GM21529 (cell line): ENCODE data around the gene ABCB9.

Experiments used
- ATAC-seq: cut with Tn5 transposase; IDR thresholded peaks from one replicate; pipeline ENCODE4 v1.9.1; 2021; ENCODE audit not compliant: unreplicated experiment

Gene ABCB9

GRCh38 chr12:122884091-122884826 is 82.0 kb downstream of the ABCB9 start:
- no peak for ATAC-seq

GRCh38 chr12:122882908-122883558 is 83.2 kb downstream of the ABCB9 start:
- ATAC-seq: no peak

DNA sequence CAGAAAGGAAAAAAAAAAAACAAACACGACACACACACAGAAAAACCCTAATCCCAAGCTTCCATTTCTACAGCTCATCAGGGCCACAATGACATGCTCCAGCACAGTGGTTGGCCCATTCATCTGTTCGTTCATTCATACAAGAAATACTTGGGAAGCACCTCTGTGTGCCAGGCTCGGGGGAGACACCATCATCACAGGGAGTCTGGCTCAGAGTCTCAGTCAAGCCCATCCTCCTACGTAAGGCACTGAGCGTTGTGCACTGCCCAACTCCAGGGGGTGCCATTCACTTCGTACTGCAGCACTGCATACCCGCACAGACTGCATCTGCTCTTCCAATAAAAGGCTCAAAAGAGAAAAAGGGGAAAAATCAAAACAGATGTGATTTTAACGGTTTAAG is 85.6 kb downstream of the ABCB9 start:
- ATAC-seq: no peak

- ATAC-seq: no peak
Measured at GRCh38 chr12:122880155-122880667, 86.1 kb downstream of the ABCB9 start.
